ENCODE data around the gene UGT1A1. TPM values are rescaled to one million over a fixed set of nuclear protein-coding genes. Genes with fewer than 3 reads are reported as not detected.

UGT1A1 gene
- total RNA-seq, 4 donors from 2014 or later: 0.94 TPM; not detected in 3

- no peak for ATAC-seq
- H3K27ac ChIP-seq: no peak overlapping the region
- TF ChIP-seq POLR2A (IDR thresholded peaks at IDR 0.05) (no peak), POLR2AphosphoS5 (IDR thresholded peaks at IDR 0.05) (no peak), EP300 (IDR thresholded peaks at IDR 0.05) (no peak)
- TF ChIP-seq, protein P1, sequence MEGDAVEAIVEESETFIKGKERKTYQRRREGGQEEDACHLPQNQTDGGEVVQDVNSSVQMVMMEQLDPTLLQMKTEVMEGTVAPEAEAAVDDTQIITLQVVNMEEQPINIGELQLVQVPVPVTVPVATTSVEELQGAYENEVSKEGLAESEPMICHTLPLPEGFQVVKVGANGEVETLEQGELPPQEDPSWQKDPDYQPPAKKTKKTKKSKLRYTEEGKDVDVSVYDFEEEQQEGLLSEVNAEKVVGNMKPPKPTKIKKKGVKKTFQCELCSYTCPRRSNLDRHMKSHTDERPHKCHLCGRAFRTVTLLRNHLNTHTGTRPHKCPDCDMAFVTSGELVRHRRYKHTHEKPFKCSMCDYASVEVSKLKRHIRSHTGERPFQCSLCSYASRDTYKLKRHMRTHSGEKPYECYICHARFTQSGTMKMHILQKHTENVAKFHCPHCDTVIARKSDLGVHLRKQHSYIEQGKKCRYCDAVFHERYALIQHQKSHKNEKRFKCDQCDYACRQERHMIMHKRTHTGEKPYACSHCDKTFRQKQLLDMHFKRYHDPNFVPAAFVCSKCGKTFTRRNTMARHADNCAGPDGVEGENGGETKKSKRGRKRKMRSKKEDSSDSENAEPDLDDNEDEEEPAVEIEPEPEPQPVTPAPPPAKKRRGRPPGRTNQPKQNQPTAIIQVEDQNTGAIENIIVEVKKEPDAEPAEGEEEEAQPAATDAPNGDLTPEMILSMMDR (IDR thresholded peaks at IDR 0.05): no peak
- H3K27me3 ChIP-seq: peaks cover 6% of the 10 kb centered on the region
- H3K4me1 ChIP-seq: no peaks in the 10 kb centered on the region
- no CpG with 5 or more reads among the region's 21 CpGs for WGBS, 2 donors (ENCODE audit: low coverage in 1 of 2)
- H3K9me3 ChIP-seq: peaks cover 0 to 6% (median 0%) of the 10 kb centered on the region in 3 donors
- H3K4me3 ChIP-seq: no peak overlapping the region
- H3K36me3 ChIP-seq: no peaks in the 10 kb centered on the region
Observed at GRCh38 chr2:233822101-233822771, 62.2 kb downstream of the UGT1A1 start.

Other genes starting within 250 kb of the UGT1A1 start
- 10 to 100 TPM; 13.5 to 52.6 (median 18.2) TPM for gene USP40, start 193.5 kb upstream of the UGT1A1 start, total RNA-seq
- not detected for gene UGT1A8, start 142.6 kb upstream of the UGT1A1 start, total RNA-seq
- gene UGT1A10, start 123.8 kb upstream of the UGT1A1 start, total RNA-seq: 1 to 10 TPM in 1 of 4 donors, under 1 TPM in 1, not detected in 2; 0.16 to 1.0 TPM
- gene UGT1A9, start 88.4 kb upstream of the UGT1A1 start, total RNA-seq: not detected
- 1 to 10 TPM in 1 of 4 donors, not detected in 3; 4.6 TPM for gene UGT1A7, start 78.4 kb upstream of the UGT1A1 start, total RNA-seq
- gene UGT1A6, start 67.4 kb upstream of the UGT1A1 start, total RNA-seq: 10 to 100 TPM in 1 of 4 donors, under 1 TPM in 2, not detected in 1; 0.27 to 20.1 (median 0.58) TPM
- gene UGT1A5, start 47.4 kb upstream of the UGT1A1 start, total RNA-seq: not detected
- under 1 TPM in 1 of 4 donors, not detected in 3; 0.13 TPM for gene UGT1A4, start 41.5 kb upstream of the UGT1A1 start, total RNA-seq
- gene UGT1A3, start 31.2 kb upstream of the UGT1A1 start, total RNA-seq: not detected
- gene MROH2A, start 18.1 kb downstream of the UGT1A1 start, total RNA-seq: not detected
- 1 to 10 TPM in 2 of 4 donors, under 1 TPM in 1, not detected in 1; 0.15 to 3.1 (median 2.5) TPM for gene HJURP, start 94.3 kb downstream of the UGT1A1 start, total RNA-seq
- not detected for gene TRPM8, start 157.1 kb downstream of the UGT1A1 start, total RNA-seq

Measured in gastroesophageal sphincter (tissue), 4 donors.